Measurements from ENCODE around the gene C5AR2. TPM values are rescaled to one million over a fixed set of nuclear protein-coding genes. Genes with fewer than 3 reads are reported as not detected.

Gene C5AR2
- total RNA-seq, 1 donor from 2014 or later: 6.4 TPM

GRCh38 chr19:47375694-47376588 lies 44.0 kb downstream of the C5AR2 start:
- ATAC-seq: no peak

GRCh38 chr19:47376589-47377144 lies 44.7 kb downstream of the C5AR2 start:
- no peaks in the 10 kb centered on the region for H3K4me1 ChIP-seq
- no peak overlapping the region for H3K27ac ChIP-seq
- TF ChIP-seq CTCF (IDR thresholded peaks at IDR 0.05): no peak
- intact Hi-C loops (cut with DNase I): no loop called here
- ATAC-seq: no peak
- no peaks in the 10 kb centered on the region for H3K27me3 ChIP-seq (ENCODE audit: low read depth)
- no peak for DNase-seq
- no peak overlapping the region for H3K4me3 ChIP-seq
- H3K36me3 ChIP-seq: peaks cover 91% of the 10 kb centered on the region
- no peaks in the 10 kb centered on the region for H3K9me3 ChIP-seq

More at GRCh38 chr19:47375694-47376588, 44.0 kb downstream of the C5AR2 start:
- DNase-seq: no peak
- H3K27ac ChIP-seq: no peak overlapping the region
- intact Hi-C loops (cut with DNase I): no loop called here
- no peak overlapping the region for H3K4me3 ChIP-seq
- TF ChIP-seq CTCF (IDR thresholded peaks at IDR 0.05): no peak
- H3K4me1 ChIP-seq: no peaks in the 10 kb centered on the region
- H3K36me3 ChIP-seq: peaks cover 89% of the 10 kb centered on the region
- H3K27me3 ChIP-seq (ENCODE audit: low read depth): no peaks in the 10 kb centered on the region
- H3K9me3 ChIP-seq: no peaks in the 10 kb centered on the region

GRCh38 chr19:47377208-47377701 lies 45.3 kb downstream of the C5AR2 start:
- Histone ChIP-seq H3K9me3 (no peaks in the 10 kb centered on the region), H3K4me3 (no peak overlapping the region), H3K27ac (no peak overlapping the region), H3K36me3 (peaks cover 97% of the 10 kb centered on the region), H3K27me3 (ENCODE audit: low read depth) (no peaks in the 10 kb centered on the region), H3K4me1 (no peaks in the 10 kb centered on the region)
- DNase-seq (no peak), ATAC-seq (no peak)
- TF ChIP-seq CTCF (IDR thresholded peaks at IDR 0.05): no peak
- intact Hi-C loops (cut with DNase I): no loop called here

GRCh38 chr19:47377801-47378200 lies 45.8 kb downstream of the C5AR2 start:
- intact Hi-C loops (cut with DNase I): no loop called here
- Histone ChIP-seq H3K4me3 (no peak overlapping the region), H3K4me1 (no peaks in the 10 kb centered on the region), H3K27ac (no peak overlapping the region), H3K27me3 (ENCODE audit: low read depth) (no peaks in the 10 kb centered on the region), H3K9me3 (no peaks in the 10 kb centered on the region), H3K36me3 (peaks cover 95% of the 10 kb centered on the region)
- DNase-seq (no peak), ATAC-seq (no peak)
- TF ChIP-seq CTCF (IDR thresholded peaks at IDR 0.05): no peak

- no peak overlapping the region for H3K27ac ChIP-seq
- no peak for ATAC-seq
Measured at GRCh38 chr19:47378246-47378645, 46.3 kb downstream of the C5AR2 start.

More at GRCh38 chr19:47378246-47378645, 46.3 kb downstream of the C5AR2 start:
- intact Hi-C loops (cut with DNase I): no loop called here
- H3K36me3 ChIP-seq: peaks cover 90% of the 10 kb centered on the region
- no peaks in the 10 kb centered on the region for H3K27me3 ChIP-seq (ENCODE audit: low read depth)
- no peaks in the 10 kb centered on the region for H3K4me1 ChIP-seq
- TF ChIP-seq CTCF (IDR thresholded peaks at IDR 0.05): no peak
- H3K9me3 ChIP-seq: no peaks in the 10 kb centered on the region
- no peak overlapping the region for H3K4me3 ChIP-seq
- no peak for DNase-seq

Data from lower lobe of right lung (tissue), 2 donors.